ENCODE measurements around the gene ARPC1B. TPM values are rescaled to one million over a fixed set of nuclear protein-coding genes. Genes with fewer than 3 reads are reported as not detected.

ARPC1B gene
- total and polyA plus RNA-seq, 2 of the 8 experiments (the other 6 are each of a cell fraction or from before 2014, with no cell fraction given): 64.5 to 115 TPM

DNA sequence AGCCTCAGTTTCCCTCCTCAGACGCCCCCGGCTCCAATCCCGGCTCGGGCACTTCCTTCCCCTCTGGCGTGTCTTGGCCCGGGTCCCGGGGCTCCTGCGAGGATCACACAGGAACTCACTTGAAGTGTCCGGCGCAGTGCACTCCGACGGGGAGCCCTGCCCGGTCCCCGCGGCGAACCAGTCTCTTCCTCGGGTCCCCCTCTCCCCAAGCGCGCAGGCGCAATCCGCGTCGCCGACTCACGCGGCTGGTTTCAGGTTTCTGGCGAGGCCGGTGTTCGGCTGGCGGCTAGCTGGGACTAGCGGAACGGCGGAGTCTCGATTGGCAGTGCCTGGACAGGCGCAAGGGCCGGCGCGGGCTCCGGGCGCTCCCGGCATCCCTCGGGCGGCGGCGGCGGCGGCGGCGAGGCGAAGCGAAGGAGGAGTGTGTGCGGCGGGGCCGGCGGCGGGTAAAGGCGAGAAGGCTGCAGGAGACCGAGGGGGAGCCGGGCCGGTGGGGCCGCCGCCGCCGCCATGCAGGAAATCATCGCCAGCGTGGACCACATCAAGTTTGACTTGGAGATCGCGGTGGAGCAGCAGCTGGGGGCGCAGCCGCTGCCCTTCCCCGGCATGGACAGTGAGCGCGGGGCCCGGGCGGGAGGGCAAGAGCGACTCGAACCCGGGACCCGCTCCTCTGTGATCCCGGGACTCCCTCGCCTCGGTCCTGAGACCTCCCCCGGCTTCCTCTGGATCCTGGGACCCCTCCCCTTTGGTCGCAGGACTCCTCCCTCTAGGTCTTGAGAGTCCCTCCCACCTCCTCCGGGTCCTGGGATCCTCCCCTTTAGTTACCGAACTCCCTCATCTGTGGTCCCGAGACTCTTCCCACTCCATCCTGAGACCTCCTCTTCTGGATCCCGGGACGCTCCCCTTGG lies 64.3 kb downstream of the ARPC1B start, which contains the start of the genes CPSF4 and PTCD1 (continued):
- TF ChIP-seq JUN (IDR thresholded peaks at IDR 0.05; ENCODE audit: low read depth, low read length): no peak
- no peak for TF ChIP-seq TEAD4 (IDR thresholded peaks at IDR 0.05; ENCODE audit: low read depth, low read length)
- TF ChIP-seq SIX5 (IDR thresholded peaks at IDR 0.05; ENCODE audit: low read depth, low read length): peak; percentile 44; the same call in 1 of the 2 replicates
- TF ChIP-seq RBBP5 (IDR thresholded peaks at IDR 0.05; ENCODE audit: borderline replicate concordance, low read depth, low read length): peak; percentile 82; the same call in 1 of the 2 replicates
- TF ChIP-seq ZNF274 (IDR thresholded peaks at IDR 0.05; ENCODE audit: borderline replicate concordance, extremely low read depth, low read length): no peak
- no peak for TF ChIP-seq POU5F1 (IDR thresholded peaks at IDR 0.05; ENCODE audit: low read depth, low read length)
- TF ChIP-seq CHD2 (IDR thresholded peaks at IDR 0.05; ENCODE audit: low read length): no peak
- TF ChIP-seq EGR1 (IDR thresholded peaks at IDR 0.05; ENCODE audit: borderline replicate concordance, low read depth, low read length): no peak
- TF ChIP-seq SIN3A (conservative IDR thresholded peaks at IDR 0.05 in 1 of 2, IDR thresholded peaks at IDR 0.05 in 1 of 2; ENCODE audit: low read depth in 1 of 2, low read length in 2 of 2): peak in 1 of 2 experiments; percentile 81; a peak in 1 of 4 replicates
- TF ChIP-seq FOSL1 (IDR thresholded peaks at IDR 0.05; ENCODE audit: insufficient read depth, low read depth, low read length): no peak
- peak; percentile 70 for TF ChIP-seq POLR2AphosphoS5 (IDR thresholded peaks at IDR 0.05; ENCODE audit: low read depth, low read length)
- TF ChIP-seq SP4 (IDR thresholded peaks at IDR 0.05; ENCODE audit: low read length): 0 out of 2 replicates have a peak, but pooled peaks have one; percentile 27
- TF ChIP-seq TAF7 (optimal IDR thresholded peaks at IDR 0.05; ENCODE audit: borderline replicate concordance, low read depth, low read length): peak; percentile 38
- TF ChIP-seq SUZ12 (IDR thresholded peaks at IDR 0.05; ENCODE audit: low read length): no peak
- TF ChIP-seq CREB1 (IDR thresholded peaks at IDR 0.05): peak; percentile 78
- peak; percentile 25; the same call in 1 of the 2 replicates for TF ChIP-seq NRF1 (IDR thresholded peaks at IDR 0.05; ENCODE audit: low read depth, low read length)
- TF ChIP-seq RAD21 (IDR thresholded peaks at IDR 0.05 in 1 of 2, conservative IDR thresholded peaks at IDR 0.05 in 1 of 2; ENCODE audit: low read depth in 2 of 2, low read length in 2 of 2): no peak
- TF ChIP-seq, protein P1, sequence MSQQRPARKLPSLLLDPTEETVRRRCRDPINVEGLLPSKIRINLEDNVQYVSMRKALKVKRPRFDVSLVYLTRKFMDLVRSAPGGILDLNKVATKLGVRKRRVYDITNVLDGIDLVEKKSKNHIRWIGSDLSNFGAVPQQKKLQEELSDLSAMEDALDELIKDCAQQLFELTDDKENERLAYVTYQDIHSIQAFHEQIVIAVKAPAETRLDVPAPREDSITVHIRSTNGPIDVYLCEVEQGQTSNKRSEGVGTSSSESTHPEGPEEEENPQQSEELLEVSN (IDR thresholded peaks at IDR 0.05): peak; percentile 56
- TF ChIP-seq SAP30 (IDR thresholded peaks at IDR 0.05; ENCODE audit: insufficient read depth, insufficient replicate concordance, low read length): no peak
- TF ChIP-seq CEBPB (IDR thresholded peaks at IDR 0.05; ENCODE audit: low read depth, low read length): no peak
- no peak for TF ChIP-seq MAFK (IDR thresholded peaks at IDR 0.05; ENCODE audit: low read depth, low read length)
- TF ChIP-seq SRF (IDR thresholded peaks at IDR 0.05; ENCODE audit: low read depth, low read length): peak; percentile 98
- TF ChIP-seq MAX (IDR thresholded peaks at IDR 0.05): peak; percentile 82

All from H1 (cell line).